K562 (cell line): ENCODE data around the gene CACNA2D4. TPM values are rescaled to one million over a fixed set of nuclear protein-coding genes. Genes with fewer than 3 reads are reported as not detected.

Experiments
- ATAC-seq: fragments of 200-7000 bp; cut with Tn5 transposase; 3 replicates; pipeline ENCODE4 v1.9.1; 2020; ENCODE audit warnings: moderate library complexity
- BruUV-seq: library from RNA; stranded (reverse); fragments of 400-500 nt; replicated peaks from 2 replicates; lab custom pipeline; 2021; lab: Mats Ljungman, UMichigan
- CTCF ChIA-PET: fragments of 300-600 bp; formaldehyde crosslinking; extraction: SDS; loops from one replicate; lab custom pipeline; 2021; ENCODE audit warnings: low intra/inter-chr PET ratio; lab: Yijun Ruan, JAX
- POLR2A ChIA-PET: fragments of 300-600, 350-650 bp; sonication (Branson Sonifier 250); formaldehyde crosslinking; extraction: SDS; loops from one replicate; lab custom pipeline; 2021; ENCODE audit warnings: antibody characterized with exemption, inconsistent platforms; lab: Yijun Ruan, JAX
- DNase-seq, 4 experiments: peaks; one replicate each; pipeline versions ENCODE4 v3.0.0 to v3.0.0-alpha.2; 2011 to 2018; ENCODE audit warnings: low spot score in 3 of 4, mixed read lengths in 3 of 4; ENCODE audit errors: extremely low read depth in 1 of 4
- FAIRE-seq: peaks from 2 replicates; lab custom pipeline; 2011; peaks lifted over from hg19 to GRCh38; lab: Jason Lieb, UNC
- H2AFZ ChIP-seq: 2 replicates; pipeline ENCODE4 v1.6.0; 2011; ENCODE audit warnings: low read depth, low read length, control low read depth, inconsistent platforms
- H3K27ac ChIP-seq: fragments of 200-600 bp; 3 replicates; pipeline ENCODE4 v1.8.0; 2011; ENCODE audit warnings: low read depth, mild to moderate bottlenecking, control low read depth, inconsistent platforms, low read length, moderate library complexity, mixed read lengths; ENCODE audit errors: extremely low read depth
- H3K27me3 ChIP-seq, 2 experiments: fragments of 300-600 bp in 1 of 2; 2 replicates in 1 of 2; 3 replicates in 1 of 2; pipeline versions ENCODE4 v1.6.0 to v1.8.0; 2011; ENCODE audit warnings: inconsistent platforms in 2 of 2, low read length in 2 of 2, mild to moderate bottlenecking in 1 of 2, mixed read lengths in 1 of 2, moderate library complexity in 1 of 2; ENCODE audit not compliant: control insufficient read depth in 2 of 2, insufficient read depth in 2 of 2
- H3K36me3 ChIP-seq: fragments of 300-600 bp; 3 replicates; pipeline ENCODE4 v1.8.0; 2011; ENCODE audit warnings: mild to moderate bottlenecking, low read length, inconsistent platforms; ENCODE audit not compliant: control insufficient read depth, insufficient read depth
- H3K4me1 ChIP-seq, 2 experiments: fragments of 200-600 bp in 1 of 2; replicated peaks in 1 of 2; 2 replicates in 1 of 2; 3 replicates in 1 of 2; pipeline versions ENCODE4 v1.5.1 to v1.8.0; 2011; ENCODE audit warnings: inconsistent platforms in 2 of 2, low read length in 2 of 2, mild to moderate bottlenecking in 1 of 2, mixed read lengths in 1 of 2, moderate library complexity in 1 of 2; ENCODE audit not compliant: control insufficient read depth in 2 of 2, insufficient read depth in 2 of 2
- H3K4me2 ChIP-seq: 2 replicates; pipeline ENCODE4 v1.6.1; 2011; ENCODE audit warnings: low read length, control low read depth, inconsistent platforms, mixed read lengths; ENCODE audit not compliant: insufficient read depth
- H3K4me3 ChIP-seq: fragments of 200-600 bp; sonication (generic), shearing (Covaris generic); 2 replicates; pipeline ENCODE4 v1.5.1; 2016; ENCODE audit warnings: control low read depth, inconsistent platforms
- H3K79me2 ChIP-seq: fragments of 200-600 bp; 3 replicates; pipeline ENCODE4 v1.8.0; 2011; ENCODE audit warnings: low read length, inconsistent platforms; ENCODE audit not compliant: control insufficient read depth, insufficient read depth
- H3K9ac ChIP-seq, 2 experiments: 2 replicates each; pipeline versions ENCODE4 v1.6.0 to v1.6.1; 2011; ENCODE audit warnings: low read depth in 2 of 2, low read length in 2 of 2, control low read depth in 1 of 2, inconsistent platforms in 1 of 2, mild to moderate bottlenecking in 1 of 2, mixed read lengths in 1 of 2; ENCODE audit not compliant: insufficient read depth in 1 of 2
- H3K9me1 ChIP-seq: one replicate; pipeline ENCODE4 v1.6.0; 2011; ENCODE audit warnings: inconsistent platforms, mild to moderate bottlenecking, low read length, moderate library complexity; ENCODE audit not compliant: control insufficient read depth, insufficient read depth
- H3K9me3 ChIP-seq: replicated peaks from 2 replicates; pipeline ENCODE4 v1.5.1; 2011; ENCODE audit warnings: low read depth, low read length, inconsistent platforms; ENCODE audit not compliant: control insufficient read depth, insufficient read depth
- H4K20me1 ChIP-seq: replicated peaks from 2 replicates; pipeline ENCODE4 v1.6.1; 2011; ENCODE audit warnings: low read length, inconsistent platforms, mixed read lengths; ENCODE audit not compliant: control insufficient read depth, insufficient read depth
- ETS2 ChIP-seq: IDR thresholded peaks from 2 replicates; pipeline ENCODE4 v1.6.1; 2016; ENCODE audit warnings: borderline replicate concordance, missing genetic modification characterization, mild to moderate bottlenecking, moderate library complexity, missing compliant biosample characterization; ENCODE audit not compliant: poor library complexity, severe bottlenecking
- MCM3 ChIP-seq: fragments of 450-650 bp; IDR thresholded peaks from 2 replicates; pipeline ENCODE4 v1.6.1; 2016
- MIER1 ChIP-seq: fragments of 450-650 bp; IDR thresholded peaks from 2 replicates; pipeline ENCODE4 v1.6.1; 2016; ENCODE audit warnings: antibody characterized with exemption, mild to moderate bottlenecking, low read depth
- ZNF316 ChIP-seq: fragments of 450-650 bp; IDR thresholded peaks from 2 replicates; pipeline ENCODE4 v1.6.1; 2016
- ZNF511 ChIP-seq: sonication (generic); formaldehyde crosslinking; IDR thresholded peaks from 2 replicates; pipeline ENCODE4 v1.8.0; 2022; ENCODE audit warnings: mild to moderate bottlenecking, missing genetic modification reagents
- ZNF778 ChIP-seq: fragments of 450-650 bp; formaldehyde crosslinking; IDR thresholded peaks from 2 replicates; pipeline ENCODE4 v1.4.0; 2020; ENCODE audit warnings: mild to moderate bottlenecking, moderate library complexity
- WGBS: fragments of 100-300 bp; shearing (Covaris generic); methylation state at CpG from one replicate; pipeline ENCODE4 v1.1.6; 2016; ENCODE audit warnings: low coverage, mixed read lengths; ENCODE audit not compliant: insufficient coverage; ENCODE audit errors: missing lambda C conversion rate; 5-methylcytosine and 5-hydroxymethylcytosine counted together
- in situ Hi-C: fragments of 300-500 bp; cut with MboI; formaldehyde crosslinking; loops from 4 replicates; pipeline ENCODE4 v1.15.0; 2018; ENCODE audit warnings: inconsistent platforms, mixed read lengths
- intact Hi-C: fragments of 100-400 bp; cut with micrococcal nuclease; formaldehyde crosslinking; loops from 2 replicates; pipeline ENCODE4 v1.14.2; 2022
- polyA plus RNA-seq, 8 experiments: library from polyadenylated mRNA; depleted of rRNA in 4 of 8; stranded (reverse) in 5 of 8; unstranded in 3 of 8; fragments of >200 nt; fragmentation: Nextera tagmentation in 2 of 8; fragmentation: Illumina TruSeq in 1 of 8; extraction: Ambion mirVana in 2 of 8; extraction: Trizol in 1 of 8; gene quantifications; 2 replicates each; pipeline versions ENCODE4 v1.2.1 to v1.2.3, GENCODE V29; 2011 to 2014; ENCODE audit warnings: inconsistent platforms in 1 of 8, missing spikeins in 1 of 8
- total RNA-seq, 7 experiments: library from RNA; depleted of rRNA in 6 of 7; stranded (reverse); fragments of >200 nt in 6 of 7; fragmentation: Illumina TruSeq in 2 of 7; extraction: Trizol in 2 of 7; gene quantifications; 2 replicates each; pipeline versions ENCODE4 v1.2.1 to v1.2.3, GENCODE V29; 2011 to 2021; ENCODE audit warnings: low replicate concordance in 1 of 7

CACNA2D4 gene
- total and polyA plus RNA-seq, 9 of the 15 experiments (the other 6 are each of a cell fraction or from before 2014, with no cell fraction given), result 0.04 to 0.69 (median 0.40) TPM; not detected in 3

GRCh38 chr12:1873531-1874510 is 44.6 kb downstream of the CACNA2D4 start:
- Histone ChIP-seq H3K4me3 (no peak overlapping the region), H3K4me1 (no peaks in the 10 kb centered on the region; a peak in 1 of 5 replicates), H3K9me1 (no peaks in the 10 kb centered on the region), H3K4me2 (no peak overlapping the region), H3K27me3 (peaks cover 3 to 44% of the 10 kb centered on the region in 2 experiments; a peak in 3 of 5 replicates), H3K27ac (no peak overlapping the region), H3K79me2 (no peaks in the 10 kb centered on the region), H4K20me1 (no peaks in the 10 kb centered on the region; the same call in 1 of the 2 replicates), H3K9ac (no peak overlapping the region), H2AFZ (no peak overlapping the region), H3K9me3 (no peaks in the 10 kb centered on the region), H3K36me3 (no peaks in the 10 kb centered on the region)
- TF ChIP-seq MCM3 (no peak), ZNF316 (no peak), ZNF778 (CRISPR knock-in tag) (no peak), ETS2 (tag) (no peak), ZNF511 (CRISPR knock-in tag) (no peak), MIER1 (no peak)
- intact Hi-C loops, result no loop called here
- no TSS peak for BruUV-seq
- in situ Hi-C loops, result no loop called here
- DNase-seq (no peak), ATAC-seq (no peak), FAIRE-seq (no peak)
- ChIA-PET CTCF (no interaction called here), POLR2A (interaction anchor here (0.7 to 1.1 kb wide), 2 partner anchors 14 to 50 kb away, joined by 3 to 7 read pairs; no protein-coding TSS in a partner anchor)
- WGBS, result 2% methylated on average over 5 of the region's 5 CpGs
